ENCODE measurements around the gene TAS2R40. TPM values are rescaled to one million over a fixed set of nuclear protein-coding genes. Genes with fewer than 3 reads are reported as not detected.

TAS2R40 gene
- total and polyA plus RNA-seq, 8 donors, result not detected

DNA sequence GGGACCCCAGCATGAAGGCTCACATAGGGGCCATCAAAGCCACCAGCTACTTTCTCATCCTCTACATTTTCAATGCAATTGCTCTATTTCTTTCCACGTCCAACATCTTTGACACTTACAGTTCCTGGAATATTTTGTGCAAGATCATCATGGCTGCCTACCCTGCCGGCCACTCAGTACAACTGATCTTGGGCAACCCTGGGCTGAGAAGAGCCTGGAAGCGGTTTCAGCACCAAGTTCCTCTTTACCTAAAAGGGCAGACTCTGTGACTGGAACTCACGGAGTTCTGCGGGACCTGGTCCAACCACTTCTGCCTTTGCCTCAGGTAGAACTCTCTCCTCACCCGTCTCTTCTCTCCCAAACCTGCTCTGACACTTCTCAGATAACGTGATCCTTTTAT lies 945 bp downstream of the TAS2R40 start:
- intact Hi-C loops (cut with DNase I), result no loop called here
- DNase-seq (no peak), ATAC-seq (peak in 2 of 4 donors; percentile 56 to 67), FAIRE-seq (no peak)
- Histone ChIP-seq H3K4me3 (no peak overlapping the region), H3K9me3 (no peaks in the 10 kb centered on the region), H3K4me1 (no peaks in the 10 kb centered on the region), H3K27ac (no peak overlapping the region), H3K27me3 (no peaks in the 10 kb centered on the region), H3K36me3 (no peaks in the 10 kb centered on the region)
- TF ChIP-seq, protein P1, sequence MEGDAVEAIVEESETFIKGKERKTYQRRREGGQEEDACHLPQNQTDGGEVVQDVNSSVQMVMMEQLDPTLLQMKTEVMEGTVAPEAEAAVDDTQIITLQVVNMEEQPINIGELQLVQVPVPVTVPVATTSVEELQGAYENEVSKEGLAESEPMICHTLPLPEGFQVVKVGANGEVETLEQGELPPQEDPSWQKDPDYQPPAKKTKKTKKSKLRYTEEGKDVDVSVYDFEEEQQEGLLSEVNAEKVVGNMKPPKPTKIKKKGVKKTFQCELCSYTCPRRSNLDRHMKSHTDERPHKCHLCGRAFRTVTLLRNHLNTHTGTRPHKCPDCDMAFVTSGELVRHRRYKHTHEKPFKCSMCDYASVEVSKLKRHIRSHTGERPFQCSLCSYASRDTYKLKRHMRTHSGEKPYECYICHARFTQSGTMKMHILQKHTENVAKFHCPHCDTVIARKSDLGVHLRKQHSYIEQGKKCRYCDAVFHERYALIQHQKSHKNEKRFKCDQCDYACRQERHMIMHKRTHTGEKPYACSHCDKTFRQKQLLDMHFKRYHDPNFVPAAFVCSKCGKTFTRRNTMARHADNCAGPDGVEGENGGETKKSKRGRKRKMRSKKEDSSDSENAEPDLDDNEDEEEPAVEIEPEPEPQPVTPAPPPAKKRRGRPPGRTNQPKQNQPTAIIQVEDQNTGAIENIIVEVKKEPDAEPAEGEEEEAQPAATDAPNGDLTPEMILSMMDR (IDR thresholded peaks at IDR 0.05), result no peak
- WGBS, 2 donors, result 64 to 77% methylated on average over 7 of the region's 7 CpGs

- no peaks in the 10 kb centered on the region for H3K27me3 ChIP-seq
- DNase-seq (no peak), FAIRE-seq (no peak), ATAC-seq (no peak)
- no peaks in the 10 kb centered on the region for H3K36me3 ChIP-seq
- 59 to 64% methylated on average over 4 of the region's 4 CpGs for WGBS, 2 donors
- H3K9me3 ChIP-seq, result no peaks in the 10 kb centered on the region
- intact Hi-C loops (cut with DNase I), result no loop called here
- H3K27ac ChIP-seq, result no peak overlapping the region
- H3K4me1 ChIP-seq, result no peaks in the 10 kb centered on the region
- H3K4me3 ChIP-seq, result no peak overlapping the region
- TF ChIP-seq, protein P1 (IDR thresholded peaks at IDR 0.05), result no peak
Observed at GRCh38 chr7:143223784-143224183, 1.9 kb downstream of the TAS2R40 start.

GRCh38 chr7:143225047-143225446 lies 3.2 kb downstream of the TAS2R40 start:
- Histone ChIP-seq H3K27me3 (no peaks in the 10 kb centered on the region), H3K27ac (no peak overlapping the region), H3K4me1 (no peaks in the 10 kb centered on the region), H3K4me3 (no peak overlapping the region), H3K9me3 (no peaks in the 10 kb centered on the region), H3K36me3 (no peaks in the 10 kb centered on the region)
- intact Hi-C loops (cut with DNase I), result no loop called here
- WGBS, 2 donors, result 80 to 82% methylated on average over 5 of the region's 5 CpGs
- DNase-seq (no peak), ATAC-seq (no peak), FAIRE-seq (no peak)
- TF ChIP-seq, protein P1 (IDR thresholded peaks at IDR 0.05), result no peak

DNA sequence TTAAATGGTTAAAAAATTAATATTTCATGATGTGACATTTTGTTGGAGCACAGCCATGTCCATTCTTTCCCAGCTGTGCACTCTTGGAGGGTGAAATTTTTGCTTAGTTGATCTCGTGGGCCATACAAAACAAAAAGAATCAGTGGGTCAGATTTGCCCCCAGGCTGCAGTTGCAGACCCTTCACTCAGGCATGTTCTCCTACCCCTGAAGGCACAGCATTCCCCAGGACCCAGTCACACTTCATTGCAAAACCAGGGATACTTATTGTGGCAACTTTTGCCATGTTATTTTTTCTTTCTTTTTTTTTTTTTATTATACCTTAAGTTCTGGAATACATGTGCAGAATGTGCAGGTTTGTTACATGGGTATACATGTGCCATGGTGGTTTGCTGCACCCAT lies 6.0 kb downstream of the TAS2R40 start:
- TF ChIP-seq, protein P1 (IDR thresholded peaks at IDR 0.05), result no peak
- intact Hi-C loops (cut with DNase I), result no loop called here
- no peak for DNase-seq
- no peak overlapping the region for H3K27ac ChIP-seq
- no peak overlapping the region for H3K4me3 ChIP-seq
- no peak for ATAC-seq
- no peaks in the 10 kb centered on the region for H3K36me3 ChIP-seq
- no peaks in the 10 kb centered on the region for H3K4me1 ChIP-seq
- no peaks in the 10 kb centered on the region for H3K27me3 ChIP-seq
- FAIRE-seq, result no peak
- H3K9me3 ChIP-seq, result no peaks in the 10 kb centered on the region
- WGBS, 2 donors, result 31 to 35% methylated on average over 1 of the region's 1 CpG

GRCh38 chr7:143229054-143229790 lies 7.4 kb downstream of the TAS2R40 start:
- FAIRE-seq, result no peak
- no peak for DNase-seq
- intact Hi-C loops (cut with DNase I), result no loop called here
- Histone ChIP-seq H3K4me1 (no peaks in the 10 kb centered on the region), H3K4me3 (no peak overlapping the region), H3K9me3 (no peaks in the 10 kb centered on the region), H3K36me3 (no peaks in the 10 kb centered on the region), H3K27me3 (no peaks in the 10 kb centered on the region), H3K27ac (no peak overlapping the region)
- no peak for ATAC-seq
- TF ChIP-seq, protein P1 (IDR thresholded peaks at IDR 0.05), result no peak
- 52 to 53% methylated on average over 9 of the region's 9 CpGs for WGBS, 2 donors
